Measurements from ENCODE around the gene MMS19.
"Not testable (repeated sequence)": the region's sequence is repeated elsewhere in the genome, so short reads cannot be mapped to it uniquely, and the experiment has no call there.

Gene MMS19

DNA sequence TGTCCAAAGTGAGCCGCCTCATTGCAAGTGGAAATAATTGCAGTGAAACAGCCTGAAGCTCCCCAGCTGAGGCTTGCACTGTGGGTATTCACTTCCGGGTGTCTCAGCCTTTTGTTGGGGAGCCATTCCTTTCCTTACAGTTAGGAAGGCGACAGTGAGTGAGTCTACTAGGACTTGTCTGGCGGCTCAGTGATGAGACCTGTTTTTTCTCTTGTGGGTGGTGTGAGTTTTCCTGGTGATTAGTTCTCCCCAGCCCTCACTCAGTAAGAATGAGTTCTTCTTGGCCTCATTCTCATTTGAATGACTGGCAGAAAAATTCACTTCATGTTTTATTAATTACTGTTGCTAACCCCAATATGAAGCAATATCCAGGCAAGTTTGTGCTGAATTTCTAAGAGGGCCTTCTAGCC is 69.6 kb downstream of the MMS19 start:
- H3K4me3 ChIP-seq (ENCODE audit: low read length) = peak overlapping the region; percentile 93
- peak overlapping the region; percentile 98 for H3K9ac ChIP-seq (ENCODE audit: low read depth, low read length)
- peak overlapping the region; percentile 78 for H3K27ac ChIP-seq (ENCODE audit: low read length)
- no peaks in the 10 kb centered on the region for H3K27me3 ChIP-seq (ENCODE audit: insufficient read depth, low read length)
- peaks cover 8% of the 10 kb centered on the region; the same call in 1 of the 2 replicates for H3K4me1 ChIP-seq (ENCODE audit: insufficient read depth, low read length)
- H3K36me3 ChIP-seq (ENCODE audit: insufficient read depth, low read depth, low read length) = peaks cover 57% of the 10 kb centered on the region
- H3K9me3 ChIP-seq (ENCODE audit: insufficient read depth, low read depth, low read length) = no peaks in the 10 kb centered on the region

DNA sequence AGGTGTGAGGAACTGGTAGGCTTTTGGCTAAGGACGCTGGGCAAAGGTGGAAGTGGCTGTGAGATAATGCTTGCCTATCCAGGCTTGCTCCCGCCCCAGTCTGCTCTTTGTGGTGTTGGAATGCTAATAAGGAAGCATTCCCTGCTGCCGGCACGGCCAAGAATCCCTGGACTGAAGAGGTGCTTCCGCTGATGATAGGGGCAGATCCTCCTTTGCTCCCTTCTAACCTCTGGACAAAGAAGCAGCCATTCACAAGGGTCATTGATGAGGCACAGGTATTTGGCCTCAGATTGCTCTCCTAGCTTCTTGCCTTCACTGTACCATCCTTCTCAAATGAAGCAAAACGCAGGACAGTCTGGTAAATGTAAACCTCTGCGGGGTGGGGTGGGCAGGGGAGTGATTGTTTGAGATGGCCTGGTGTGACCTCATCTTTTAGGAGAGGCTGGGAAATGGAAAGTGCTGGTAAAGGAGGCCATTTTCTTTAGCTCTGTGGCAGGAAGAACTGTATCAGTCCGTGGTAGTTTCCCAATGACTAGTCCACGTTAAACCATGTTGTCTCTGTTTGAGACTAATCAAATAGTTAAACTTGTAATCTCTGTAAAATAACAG is 70.5 kb downstream of the MMS19 start:
- peaks cover 52% of the 10 kb centered on the region for H3K36me3 ChIP-seq (ENCODE audit: insufficient read depth, low read depth, low read length)
- H3K9ac ChIP-seq (ENCODE audit: low read depth, low read length) = peak overlapping the region; percentile 98
- H3K27me3 ChIP-seq (ENCODE audit: insufficient read depth, low read length) = no peaks in the 10 kb centered on the region
- peaks cover 8% of the 10 kb centered on the region; the same call in 1 of the 2 replicates for H3K4me1 ChIP-seq (ENCODE audit: insufficient read depth, low read length)
- peak overlapping the region; percentile 86 for H3K27ac ChIP-seq (ENCODE audit: low read length)
- peak overlapping the region; percentile 93 for H3K4me3 ChIP-seq (ENCODE audit: low read length)
- no peaks in the 10 kb centered on the region for H3K9me3 ChIP-seq (ENCODE audit: insufficient read depth, low read depth, low read length)

- H3K9ac ChIP-seq (ENCODE audit: low read depth, low read length) = peak overlapping the region; percentile 98
- H3K36me3 ChIP-seq (ENCODE audit: insufficient read depth, low read depth, low read length) = peaks cover 49% of the 10 kb centered on the region
- H3K4me3 ChIP-seq (ENCODE audit: low read length) = peak overlapping the region; percentile 93
Observed at GRCh38 chr10:97426776-97427570, 71.2 kb downstream of the MMS19 start.

GRCh38 chr10:97425964-97426775 is 72.1 kb downstream of the MMS19 start, which contains the start of gene PGAM1:
PGAM1 (plus strand) TSS chr10:97426191; CDS start chr10:97426308, 117 bp downstream.
- Histone ChIP-seq H3K27ac (ENCODE audit: low read length) (peak within 1 kb of the TSS; percentile 89), H3K36me3 (ENCODE audit: insufficient read depth, low read depth, low read length) (peaks cover 41% of the 10 kb centered on the region), H3K4me3 (ENCODE audit: low read length) (peak within 1 kb of the TSS; percentile 93), H3K4me1 (ENCODE audit: insufficient read depth, low read length) (peaks cover 8% of the 10 kb centered on the region; the same call in 1 of the 2 replicates), H3K9ac (ENCODE audit: low read depth, low read length) (peak within 1 kb of the TSS; percentile 98), H3K9me3 (ENCODE audit: insufficient read depth, low read depth, low read length) (no peaks in the 10 kb centered on the region), H3K27me3 (ENCODE audit: insufficient read depth, low read length) (no peaks in the 10 kb centered on the region)

More at GRCh38 chr10:97426776-97427570, 71.2 kb downstream of the MMS19 start:
- no peaks in the 10 kb centered on the region for H3K27me3 ChIP-seq (ENCODE audit: insufficient read depth, low read length)
- H3K27ac ChIP-seq (ENCODE audit: low read length) = peak overlapping the region; percentile 86
- H3K4me1 ChIP-seq (ENCODE audit: insufficient read depth, low read length) = peaks cover 8% of the 10 kb centered on the region; the same call in 1 of the 2 replicates
- H3K9me3 ChIP-seq (ENCODE audit: insufficient read depth, low read depth, low read length) = no peaks in the 10 kb centered on the region

GRCh38 chr10:97423757-97424098 is 74.5 kb downstream of the MMS19 start:
- H3K9ac ChIP-seq (ENCODE audit: low read depth, low read length); H3K9me3 ChIP-seq (ENCODE audit: insufficient read depth, low read depth, low read length); H3K27me3 ChIP-seq (ENCODE audit: insufficient read depth, low read length); H3K4me3 ChIP-seq (ENCODE audit: low read length); H3K27ac ChIP-seq (ENCODE audit: low read length); H3K4me1 ChIP-seq (ENCODE audit: insufficient read depth, low read length): not testable (repeated sequence)
- peaks cover 18% of the 10 kb centered on the region for H3K36me3 ChIP-seq (ENCODE audit: insufficient read depth, low read depth, low read length)

DNA sequence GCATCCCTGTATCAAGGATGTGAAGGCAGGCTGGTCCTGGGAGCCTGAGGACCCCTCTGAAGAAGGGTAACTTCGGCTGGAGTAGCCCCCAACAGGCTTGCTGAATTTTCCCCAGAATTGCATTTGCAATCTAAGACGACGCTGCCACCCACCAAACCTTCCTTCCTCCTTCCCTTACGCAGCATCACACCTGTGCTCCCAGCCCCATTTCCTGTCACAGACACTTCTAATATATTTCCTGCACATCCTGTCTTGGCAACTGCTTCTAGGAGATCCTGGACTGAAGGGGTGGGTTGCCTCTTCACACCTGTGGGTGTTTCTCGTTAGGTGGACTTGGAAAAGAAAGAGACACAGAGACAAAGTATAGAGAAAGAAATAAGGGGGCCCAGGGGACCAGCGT is 81.7 kb downstream of the MMS19 start:
- no peaks in the 10 kb centered on the region for H3K27me3 ChIP-seq (ENCODE audit: insufficient read depth, low read length)
- 0 out of 2 replicates have a peak, but pooled peaks cover 2% of the 10 kb centered on the region for H3K4me1 ChIP-seq (ENCODE audit: insufficient read depth, low read length)
- no peaks in the 10 kb centered on the region for H3K9me3 ChIP-seq (ENCODE audit: insufficient read depth, low read depth, low read length)
- no peak overlapping the region for H3K9ac ChIP-seq (ENCODE audit: low read depth, low read length)
- H3K27ac ChIP-seq (ENCODE audit: low read length) = no peak overlapping the region
- no peak overlapping the region for H3K4me3 ChIP-seq (ENCODE audit: low read length)
- H3K36me3 ChIP-seq (ENCODE audit: insufficient read depth, low read depth, low read length) = no peaks in the 10 kb centered on the region

- Histone ChIP-seq H3K4me1 (ENCODE audit: insufficient read depth, low read length) (no peaks in the 10 kb centered on the region), H3K9me3 (ENCODE audit: insufficient read depth, low read depth, low read length) (no peaks in the 10 kb centered on the region), H3K36me3 (ENCODE audit: insufficient read depth, low read depth, low read length) (no peaks in the 10 kb centered on the region), H3K27me3 (ENCODE audit: insufficient read depth, low read length) (no peaks in the 10 kb centered on the region), H3K27ac (ENCODE audit: low read length) (no peak overlapping the region), H3K4me3 (ENCODE audit: low read length) (no peak overlapping the region), H3K9ac (ENCODE audit: low read depth, low read length) (no peak overlapping the region)
Observed at GRCh38 chr10:97412891-97413304, 85.3 kb downstream of the MMS19 start.

- Histone ChIP-seq H3K9ac (ENCODE audit: low read depth, low read length) (no peak overlapping the region), H3K36me3 (ENCODE audit: insufficient read depth, low read depth, low read length) (no peaks in the 10 kb centered on the region), H3K27ac (ENCODE audit: low read length) (no peak overlapping the region), H3K4me1 (ENCODE audit: insufficient read depth, low read length) (no peaks in the 10 kb centered on the region), H3K27me3 (ENCODE audit: insufficient read depth, low read length) (no peaks in the 10 kb centered on the region), H3K4me3 (ENCODE audit: low read length) (no peak overlapping the region), H3K9me3 (ENCODE audit: insufficient read depth, low read depth, low read length) (no peaks in the 10 kb centered on the region)
Observed at GRCh38 chr10:97411406-97411805, 86.8 kb downstream of the MMS19 start.

GRCh38 chr10:97408496-97408992 is 89.7 kb downstream of the MMS19 start:
- Histone ChIP-seq H3K27me3 (ENCODE audit: insufficient read depth, low read length) (no peaks in the 10 kb centered on the region), H3K27ac (ENCODE audit: low read length) (no peak overlapping the region), H3K9ac (ENCODE audit: low read depth, low read length) (no peak overlapping the region), H3K36me3 (ENCODE audit: insufficient read depth, low read depth, low read length) (no peaks in the 10 kb centered on the region), H3K4me3 (ENCODE audit: low read length) (no peak overlapping the region), H3K4me1 (ENCODE audit: insufficient read depth, low read length) (no peaks in the 10 kb centered on the region), H3K9me3 (ENCODE audit: insufficient read depth, low read depth, low read length) (no peaks in the 10 kb centered on the region)
